HEK293 (cell line): Measurements from ENCODE around the gene ME2.

Experiments used
- CTCF ChIA-PET: fragments of 350-600 bp; formaldehyde crosslinking; extraction: SDS; loops from one replicate; lab custom pipeline; 2021; ENCODE audit warnings: antibody characterized with exemption; lab: Yijun Ruan, JAX
- POLR2A ChIA-PET: fragments of 300-600 bp; formaldehyde crosslinking; extraction: SDS; loops from one replicate; lab custom pipeline; 2020; ENCODE audit warnings: antibody characterized with exemption, inconsistent platforms; lab: Yijun Ruan, JAX
- H3K27ac ChIP-seq: fragments of 200-500 bp; sonication (Bioruptor generic); 2 replicates; pipeline ENCODE4 v1.5.1; 2014; ENCODE audit warnings: low read depth, low read length, control low read depth, inconsistent platforms; ENCODE audit errors: extremely low read depth
- H3K36me3 ChIP-seq, 2 experiments: fragments of 200-500 bp in 1 of 2; sonication (Bioruptor generic) in 1 of 2; 1 replicate in 1 of 2; 2 replicates in 1 of 2; pipeline ENCODE4 v1.5.1; 2014 to 2017; ENCODE audit warnings: inconsistent platforms in 2 of 2, low read length in 2 of 2; ENCODE audit not compliant: control insufficient read depth in 2 of 2, insufficient read depth in 1 of 2
- H3K4me1 ChIP-seq: fragments of 200-500 bp; sonication (Bioruptor generic); 2 replicates; pipeline ENCODE4 v1.5.1; 2014; ENCODE audit warnings: mild to moderate bottlenecking, low read length, inconsistent platforms; ENCODE audit not compliant: control insufficient read depth, insufficient read depth
- H3K4me3 ChIP-seq: 2 replicates; pipeline ENCODE4 v1.5.1; 2011; ENCODE audit warnings: low read depth, mild to moderate bottlenecking, control low read depth, low read length, moderate library complexity
- H3K9me3 ChIP-seq: fragments of 200-500 bp; sonication (Bioruptor generic); 2 replicates; pipeline ENCODE4 v1.5.1; 2014; ENCODE audit warnings: low read depth, low read length, inconsistent platforms; ENCODE audit not compliant: control insufficient read depth, insufficient read depth
- HIC1 ChIP-seq: fragments of 450-650 bp; formaldehyde crosslinking; IDR thresholded peaks from 2 replicates; pipeline ENCODE4 v1.5.1; 2016; ENCODE audit warnings: missing biosample characterization, missing genetic modification characterization
- MYNN ChIP-seq: fragments of 450-650 bp; formaldehyde crosslinking; IDR thresholded peaks from 2 replicates; pipeline ENCODE4 v1.5.1; 2016; ENCODE audit warnings: missing biosample characterization, missing genetic modification characterization, borderline replicate concordance
- PBX3 ChIP-seq: sonication (generic); formaldehyde crosslinking; IDR thresholded peaks from 2 replicates; pipeline ENCODE4 v1.8.1; 2022; ENCODE audit warnings: mild to moderate bottlenecking, moderate library complexity, missing genetic modification reagents
- PRDM10 ChIP-seq: fragments of 450-650 bp; formaldehyde crosslinking; IDR thresholded peaks from 2 replicates; pipeline ENCODE4 v1.5.1; 2016; ENCODE audit warnings: missing biosample characterization, missing genetic modification characterization
- PRDM2 ChIP-seq: fragments of 450-650 bp; formaldehyde crosslinking; IDR thresholded peaks from 2 replicates; pipeline ENCODE4 v1.5.1; 2016; ENCODE audit warnings: missing biosample characterization, missing genetic modification characterization, borderline replicate concordance
- RBAK ChIP-seq: fragments of 450-650 bp; formaldehyde crosslinking; IDR thresholded peaks from 2 replicates; pipeline ENCODE4 v1.5.1; 2016; ENCODE audit warnings: missing biosample characterization, missing genetic modification characterization
- REST ChIP-seq: fragments of 450-650 bp; formaldehyde crosslinking; IDR thresholded peaks from 2 replicates; pipeline ENCODE4 v1.5.1; 2016; ENCODE audit warnings: missing biosample characterization, missing genetic modification characterization
- SP7 ChIP-seq: fragments of 450-650 bp; formaldehyde crosslinking; IDR thresholded peaks from 2 replicates; pipeline ENCODE4 v1.5.1; 2016; ENCODE audit warnings: missing biosample characterization, missing genetic modification characterization
- ZNF23 ChIP-seq: fragments of 450-650 bp; formaldehyde crosslinking; IDR thresholded peaks from 2 replicates; pipeline ENCODE4 v1.5.1; 2016; ENCODE audit warnings: missing biosample characterization, missing genetic modification characterization, borderline replicate concordance
- ZNF398 ChIP-seq: fragments of 450-650 bp; formaldehyde crosslinking; IDR thresholded peaks from 2 replicates; pipeline ENCODE4 v1.5.1; 2017; ENCODE audit warnings: missing biosample characterization, missing genetic modification characterization
- ZNF521 ChIP-seq: fragments of 450-650 bp; formaldehyde crosslinking; IDR thresholded peaks from 2 replicates; pipeline ENCODE4 v1.5.1; 2017; ENCODE audit warnings: missing biosample characterization, mild to moderate bottlenecking, missing genetic modification characterization
- ZNF580 ChIP-seq: fragments of 450-650 bp; formaldehyde crosslinking; IDR thresholded peaks from 2 replicates; pipeline ENCODE4 v1.5.1; 2016; ENCODE audit warnings: missing biosample characterization, missing genetic modification characterization
- ZNF704 ChIP-seq: fragments of 450-650 bp; formaldehyde crosslinking; IDR thresholded peaks from 2 replicates; pipeline ENCODE4 v1.5.1; 2016; ENCODE audit warnings: missing biosample characterization, missing genetic modification characterization
- ZNF830 ChIP-seq: fragments of 450-650 bp; IDR thresholded peaks from 2 replicates; pipeline ENCODE4 v1.5.0; 2018; ENCODE audit warnings: missing biosample characterization, missing genetic modification characterization, low read depth, mild to moderate bottlenecking, moderate library complexity

ME2 gene

GRCh38 chr18:50918153-50918552 is 39.2 kb downstream of the ME2 start (continued):
- TF ChIP-seq REST (tag by site-specific recombination): no peak

GRCh38 chr18:50924372-50924771 is 45.5 kb downstream of the ME2 start:
- Histone ChIP-seq H3K27ac (no peak overlapping the region), H3K4me3 (no peak overlapping the region), H3K4me1 (no peaks in the 10 kb centered on the region), H3K36me3 (peaks cover 61 to 64% of the 10 kb centered on the region in 2 experiments)
- POLR2A ChIA-PET: no interaction called here
- CTCF ChIA-PET: interaction anchor here (0.7 to 0.9 kb wide), 2 partner anchors 10 to 127 kb away, joined by 3 to 4 read pairs; no protein-coding TSS in a partner anchor
- TF ChIP-seq ZNF23 (tag by site-specific recombination) (no peak), RBAK (tag by site-specific recombination) (no peak), PBX3 (no peak), MYNN (tag by site-specific recombination) (no peak), PRDM10 (tag by site-specific recombination) (no peak), ZNF398 (tag by site-specific recombination) (no peak), HIC1 (tag by site-specific recombination) (no peak), SP7 (tag by site-specific recombination) (no peak), ZNF704 (tag by site-specific recombination) (no peak), ZNF580 (tag by site-specific recombination) (no peak), PRDM2 (tag by site-specific recombination) (no peak), ZNF521 (tag by site-specific recombination) (no peak), ZNF830 (no peak)
- TF ChIP-seq, all 188 proteins: peak for 0
- no peaks in the 10 kb centered on the region for H3K9me3 ChIP-seq
